HepG2 (cell line): ENCODE results near the gene CD7. TPM values are rescaled to one million over a fixed set of nuclear protein-coding genes. Genes with fewer than 3 reads are reported as not detected.

Source experiments
- ATF7 ChIP-seq, 2 experiments: fragments of 450-650 bp in 1 of 2; sonication (generic) in 1 of 2; formaldehyde crosslinking in 1 of 2; IDR thresholded peaks; 2 replicates each; pipeline versions ENCODE4 v1.4.0 to v1.6.1; 2016 to 2020; ENCODE audit warnings: antibody characterized with exemption in 1 of 2, mild to moderate bottlenecking in 1 of 2, missing genetic modification reagents in 1 of 2
- DNMT1 ChIP-seq: sonication (generic); formaldehyde crosslinking; IDR thresholded peaks from 2 replicates; pipeline ENCODE4 v1.5.1; 2020; ENCODE audit warnings: mild to moderate bottlenecking, missing genetic modification reagents
- FLYWCH1 ChIP-seq: sonication (generic); formaldehyde crosslinking; IDR thresholded peaks from 2 replicates; pipeline ENCODE4 v1.8.1; 2023; ENCODE audit warnings: mild to moderate bottlenecking, missing genetic modification reagents
- IKZF1 ChIP-seq: fragments of 450-650 bp; IDR thresholded peaks from 2 replicates; pipeline ENCODE4 v1.7.1; 2016
- JUNB ChIP-seq: sonication (generic); formaldehyde crosslinking; IDR thresholded peaks from 2 replicates; pipeline ENCODE4 v1.8.0; 2022; ENCODE audit warnings: missing genetic modification reagents, mild to moderate bottlenecking, borderline replicate concordance
- MAZ ChIP-seq, 2 experiments: sonication (generic) in 1 of 2; formaldehyde crosslinking in 1 of 2; IDR thresholded peaks; 2 replicates each; pipeline versions ENCODE4 v1.5.0 to v1.6.1; 2012 to 2020; ENCODE audit warnings: low read depth in 2 of 2, mild to moderate bottlenecking in 2 of 2, borderline replicate concordance in 1 of 2, improper control_type of control experiment in 1 of 2, low read length in 1 of 2, missing genetic modification reagents in 1 of 2, moderate library complexity in 1 of 2
- MNT ChIP-seq: fragments of 450-650 bp; IDR thresholded peaks from 2 replicates; pipeline ENCODE4 v1.6.1; 2016
- NCOA1 ChIP-seq: sonication (generic); formaldehyde crosslinking; IDR thresholded peaks from 2 replicates; pipeline ENCODE4 v1.9.0; 2021; ENCODE audit warnings: missing genetic modification reagents
- NONO ChIP-seq, 2 experiments: fragments of 450-650 bp in 1 of 2; sonication (generic) in 1 of 2; formaldehyde crosslinking in 1 of 2; IDR thresholded peaks in 1 of 2; conservative IDR thresholded peaks in 1 of 2; 2 replicates each; pipeline versions ENCODE4 v1.6.1 to v1.8.0; 2017 to 2022; ENCODE audit warnings: mild to moderate bottlenecking in 1 of 2, missing genetic modification reagents in 1 of 2, moderate library complexity in 1 of 2
- RARG ChIP-seq: sonication (generic); formaldehyde crosslinking; IDR thresholded peaks from 2 replicates; pipeline ENCODE4 v1.4.0; 2020; ENCODE audit warnings: low read depth, mild to moderate bottlenecking, missing genetic modification reagents
- SP1 ChIP-seq, 2 experiments: fragments of 450-650 bp in 1 of 2; sonication (generic) in 1 of 2; formaldehyde crosslinking in 1 of 2; IDR thresholded peaks; 2 replicates each; pipeline versions ENCODE4 v1.4.0 to v1.6.1; 2016 to 2020; ENCODE audit warnings: missing genetic modification reagents in 1 of 2
- SYNCRIP ChIP-seq: fragments of 200-400 bp; formaldehyde crosslinking; IDR thresholded peaks from 2 replicates; pipeline ENCODE4 v1.6.1; 2018; ENCODE audit warnings: mild to moderate bottlenecking, low read depth, low read length; ENCODE audit not compliant: insufficient read depth
- ZGPAT ChIP-seq: IDR thresholded peaks from 2 replicates; pipeline ENCODE4 v1.6.1; 2016; ENCODE audit warnings: mild to moderate bottlenecking
- ZNF121 ChIP-seq: sonication (generic); formaldehyde crosslinking; IDR thresholded peaks from 2 replicates; pipeline ENCODE4 v1.5.0; 2020; ENCODE audit warnings: mild to moderate bottlenecking, missing genetic modification reagents
- ZNF282 ChIP-seq: fragments of 450-650 bp; IDR thresholded peaks from 2 replicates; pipeline ENCODE4 v1.6.1; 2018; ENCODE audit not compliant: partially characterized antibody
- ZNF292 ChIP-seq: sonication (generic); formaldehyde crosslinking; IDR thresholded peaks from 2 replicates; pipeline ENCODE4 v1.8.1; 2022; ENCODE audit warnings: mild to moderate bottlenecking, low read depth, missing genetic modification reagents, borderline replicate concordance
- ZNF589 ChIP-seq: sonication (generic); formaldehyde crosslinking; conservative IDR thresholded peaks from 2 replicates; pipeline ENCODE4 v1.8.0; 2022; ENCODE audit warnings: mild to moderate bottlenecking, moderate library complexity, missing genetic modification reagents
- ZNF614 ChIP-seq: IDR thresholded peaks from 2 replicates; pipeline ENCODE4 v1.6.1; 2018; ENCODE audit warnings: missing biosample characterization, missing genetic modification reagents, inconsistent platforms, borderline replicate concordance
- ZNF672 ChIP-seq: sonication (generic); formaldehyde crosslinking; IDR thresholded peaks from 2 replicates; pipeline ENCODE4 v1.8.1; 2022; ENCODE audit warnings: missing genetic modification reagents
- ZSCAN20 ChIP-seq: sonication (generic); formaldehyde crosslinking; IDR thresholded peaks from 2 replicates; pipeline ENCODE4 v1.4.0; 2020; ENCODE audit warnings: missing genetic modification reagents, mild to moderate bottlenecking, borderline replicate concordance
- polyA plus RNA-seq, 8 experiments: library from polyadenylated mRNA; depleted of rRNA in 3 of 8; stranded (reverse) in 7 of 8; unstranded in 1 of 8; fragments of >200 nt; fragmentation: Illumina TruSeq in 4 of 8; extraction: Trizol in 4 of 8; gene quantifications; 2 replicates each; pipeline versions ENCODE4 v1.2.1 to v1.2.3, GENCODE V29; 2011 to 2016; ENCODE audit warnings: low read depth in 4 of 8, missing spikeins in 1 of 8, mixed read lengths in 1 of 8; ENCODE audit not compliant: insufficient read depth in 1 of 8
- total RNA-seq, 5 experiments: library from RNA; depleted of rRNA; stranded (reverse); fragments of >200 nt; fragmentation: Illumina TruSeq; extraction: Trizol; gene quantifications; 2 replicates each; pipeline ENCODE4 v1.2.3, GENCODE V29; 2016; ENCODE audit warnings: low read depth in 1 of 5
- TF ChIP-seq, protein P1 (sequence below): sonication (generic); formaldehyde crosslinking; IDR thresholded peaks from 2 replicates; pipeline ENCODE4 v1.4.0; 2020; ENCODE audit warnings: missing genetic modification reagents; ENCODE audit errors: not compliant biosample characterization
- TF ChIP-seq, protein P2 (sequence below): sonication (generic); formaldehyde crosslinking; IDR thresholded peaks from 2 replicates; pipeline ENCODE4 v1.8.0; 2022; ENCODE audit warnings: missing genetic modification reagents, mild to moderate bottlenecking, moderate library complexity, borderline replicate concordance

Gene CD7
- total and polyA plus RNA-seq, 2 of the 13 experiments (the other 11 are each of a cell fraction or from before 2014, with no cell fraction given), result 67.6 to 76.4 TPM

DNA sequence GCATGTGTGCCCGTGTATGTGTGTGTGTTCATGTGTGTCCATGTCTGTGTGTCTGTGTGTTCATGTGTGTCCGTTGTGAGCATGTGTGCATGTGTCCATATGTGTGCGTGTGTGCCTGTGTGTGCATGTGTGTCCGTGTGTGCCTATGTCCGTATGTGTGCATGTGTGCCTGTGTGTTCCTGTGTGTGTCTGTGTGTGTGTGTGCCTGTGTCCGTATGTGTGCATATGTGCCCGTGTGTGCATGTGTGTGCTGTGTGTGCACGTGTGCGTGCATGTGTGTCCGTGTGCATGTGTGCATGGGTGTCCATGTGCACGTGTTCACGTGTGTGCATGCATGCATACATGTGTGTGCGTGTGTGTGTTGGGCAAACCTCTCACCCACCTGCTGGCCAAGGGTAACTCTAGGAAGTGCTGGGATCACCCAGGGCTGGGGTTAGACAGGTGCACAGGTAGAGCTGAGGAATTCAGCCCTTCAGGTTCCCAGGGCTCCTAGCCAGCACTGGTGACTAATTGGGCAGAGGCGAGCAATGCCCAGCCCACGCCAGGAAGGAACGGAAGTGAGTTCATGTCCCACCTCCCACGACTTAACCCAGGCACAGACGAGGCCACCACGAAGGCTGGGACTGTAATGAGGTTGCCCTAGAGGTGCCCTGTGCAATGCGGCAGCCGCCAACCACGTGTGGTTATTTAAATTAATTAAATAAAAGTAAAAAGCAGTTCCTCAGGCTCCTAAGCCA, 35.7 kb downstream of the CD7 start (continued):
- TF ChIP-seq SYNCRIP, result no peak
- TF ChIP-seq ZNF672 (CRISPR knock-in tag), result 0 out of 2 replicates have a peak, but pooled peaks have one; percentile 27
- no peak for TF ChIP-seq FLYWCH1 (CRISPR knock-in tag)
- no peak for TF ChIP-seq ZGPAT (CRISPR knock-in tag)
- peak; percentile 80 for TF ChIP-seq ZNF282
- TF ChIP-seq, protein P1, sequence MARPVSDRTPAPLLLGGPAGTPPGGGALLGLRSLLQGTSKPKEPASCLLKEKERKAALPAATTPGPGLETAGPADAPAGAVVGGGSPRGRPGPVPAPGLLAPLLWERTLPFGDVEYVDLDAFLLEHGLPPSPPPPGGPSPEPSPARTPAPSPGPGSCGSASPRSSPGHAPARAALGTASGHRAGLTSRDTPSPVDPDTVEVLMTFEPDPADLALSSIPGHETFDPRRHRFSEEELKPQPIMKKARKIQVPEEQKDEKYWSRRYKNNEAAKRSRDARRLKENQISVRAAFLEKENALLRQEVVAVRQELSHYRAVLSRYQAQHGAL (CRISPR knock-in tag), result no peak
- TF ChIP-seq MNT, result peak; percentile 99
- no peak for TF ChIP-seq ZNF121 (CRISPR knock-in tag)
- TF ChIP-seq IKZF1, result peak; percentile 70; the same call in 1 of the 2 replicates
- TF ChIP-seq ATF7 (IDR thresholded peaks at IDR 0.05), result peak; percentile 25; the same call in 1 of the 2 replicates
- TF ChIP-seq ATF7 (CRISPR knock-in tag; IDR thresholded peaks at IDR 0.05), result no peak
- TF ChIP-seq SP1 (IDR thresholded peaks at IDR 0.05), result peak; percentile 59; the same call in 1 of the 2 replicates
- TF ChIP-seq SP1 (CRISPR knock-in tag; IDR thresholded peaks at IDR 0.05), result no peak
- TF ChIP-seq RARG, result no peak
- TF ChIP-seq DNMT1, result peak; percentile 75; the same call in 1 of the 2 replicates
- 0 out of 2 replicates have a peak, but pooled peaks have one; percentile 38 for TF ChIP-seq NONO (IDR thresholded peaks at IDR 0.05)
- no peak; the same call in 1 of the 2 replicates for TF ChIP-seq NONO (CRISPR knock-in tag; conservative IDR thresholded peaks at IDR 0.05)
- TF ChIP-seq JUNB (CRISPR knock-in tag), result peak; percentile 45; the same call in 1 of the 2 replicates
- 0 out of 2 replicates have a peak, but pooled peaks have one; percentile 47 for TF ChIP-seq ZNF589 (CRISPR knock-in tag)
- no peak for TF ChIP-seq MAZ (IDR thresholded peaks at IDR 0.05; ENCODE audit: borderline replicate concordance, low read depth, low read length)
- no peak for TF ChIP-seq MAZ (CRISPR knock-in tag; IDR thresholded peaks at IDR 0.05; ENCODE audit: low read depth)
- TF ChIP-seq ZNF614 (CRISPR knock-in tag), result no peak
- no peak for TF ChIP-seq NCOA1 (CRISPR knock-in tag)
- no peak for TF ChIP-seq ZSCAN20
- TF ChIP-seq, protein P2, sequence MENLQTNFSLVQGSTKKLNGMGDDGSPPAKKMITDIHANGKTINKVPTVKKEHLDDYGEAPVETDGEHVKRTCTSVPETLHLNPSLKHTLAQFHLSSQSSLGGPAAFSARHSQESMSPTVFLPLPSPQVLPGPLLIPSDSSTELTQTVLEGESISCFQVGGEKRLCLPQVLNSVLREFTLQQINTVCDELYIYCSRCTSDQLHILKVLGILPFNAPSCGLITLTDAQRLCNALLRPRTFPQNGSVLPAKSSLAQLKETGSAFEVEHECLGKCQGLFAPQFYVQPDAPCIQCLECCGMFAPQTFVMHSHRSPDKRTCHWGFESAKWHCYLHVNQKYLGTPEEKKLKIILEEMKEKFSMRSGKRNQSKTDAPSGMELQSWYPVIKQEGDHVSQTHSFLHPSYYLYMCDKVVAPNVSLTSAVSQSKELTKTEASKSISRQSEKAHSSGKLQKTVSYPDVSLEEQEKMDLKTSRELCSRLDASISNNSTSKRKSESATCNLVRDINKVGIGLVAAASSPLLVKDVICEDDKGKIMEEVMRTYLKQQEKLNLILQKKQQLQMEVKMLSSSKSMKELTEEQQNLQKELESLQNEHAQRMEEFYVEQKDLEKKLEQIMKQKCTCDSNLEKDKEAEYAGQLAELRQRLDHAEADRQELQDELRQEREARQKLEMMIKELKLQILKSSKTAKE (CRISPR knock-in tag), result peak; percentile 27; the same call in 1 of the 2 replicates
- no peak for TF ChIP-seq ZNF292
